ENCODE results near the gene NVL. TPM values are rescaled to one million over a fixed set of nuclear protein-coding genes. Genes with fewer than 3 reads are reported as not detected.

Gene NVL
- total RNA-seq, 1 donor from 2014 or later: 36.2 TPM

DNA sequence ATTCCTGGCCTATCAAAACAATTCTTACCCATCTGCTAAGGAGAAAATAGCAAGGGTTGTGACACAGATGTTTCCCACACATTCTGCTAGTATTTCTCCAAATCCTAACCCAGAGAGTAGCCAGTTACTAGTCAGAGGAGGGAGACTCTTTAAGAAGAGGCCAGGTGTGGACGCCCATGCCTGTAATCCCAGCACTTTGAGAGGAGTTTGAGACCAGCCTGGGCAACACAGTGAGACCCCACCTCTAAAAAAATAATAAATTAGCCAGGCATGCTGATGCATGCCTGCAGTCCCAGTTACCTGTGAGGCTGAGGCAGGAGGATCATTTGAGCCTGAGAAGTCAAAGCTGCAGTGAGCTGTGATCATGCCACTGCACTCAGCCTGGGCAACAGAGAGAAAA lies 28.6 kb downstream of the NVL start:
- Histone ChIP-seq H3K27me3 (ENCODE audit: insufficient read depth, low read length) (no peaks in the 10 kb centered on the region), H3K4me2 (ENCODE audit: low read length) (no peak overlapping the region), H3K79me2 (ENCODE audit: insufficient read depth, low read length) (no peaks in the 10 kb centered on the region), H3K4me1 (ENCODE audit: insufficient read depth, low read length) (peaks cover 15% of the 10 kb centered on the region), H3K9me3 (ENCODE audit: insufficient read depth, low read depth, low read length) (no peaks in the 10 kb centered on the region), H3K9ac (ENCODE audit: low read length) (no peak overlapping the region), H3K27ac (ENCODE audit: low read depth, low read length) (no peak overlapping the region), H3K36me3 (ENCODE audit: insufficient read depth, low read length) (peaks cover 45% of the 10 kb centered on the region), H3K4me3 (ENCODE audit: insufficient read depth, low read depth, low read length) (no peak overlapping the region), H2AFZ (ENCODE audit: low read depth, low read length) (no peak overlapping the region), H4K20me1 (ENCODE audit: insufficient read depth, low read length) (no peaks in the 10 kb centered on the region)
- Mint-ChIP-seq H3K27ac (ENCODE audit: unreplicated experiment) (no peak overlapping the region), H3K27me3 (ENCODE audit: low read depth, unreplicated experiment) (no peaks in the 10 kb centered on the region), H3K4me3 (ENCODE audit: unreplicated experiment) (no peak overlapping the region), H3K36me3 (ENCODE audit: low read depth, unreplicated experiment) (peaks cover 17% of the 10 kb centered on the region), H3K4me1 (ENCODE audit: low read depth, unreplicated experiment) (peaks cover 14% of the 10 kb centered on the region), H3K9me3 (ENCODE audit: unreplicated experiment) (no peaks in the 10 kb centered on the region)
- TF ChIP-seq, protein P1, sequence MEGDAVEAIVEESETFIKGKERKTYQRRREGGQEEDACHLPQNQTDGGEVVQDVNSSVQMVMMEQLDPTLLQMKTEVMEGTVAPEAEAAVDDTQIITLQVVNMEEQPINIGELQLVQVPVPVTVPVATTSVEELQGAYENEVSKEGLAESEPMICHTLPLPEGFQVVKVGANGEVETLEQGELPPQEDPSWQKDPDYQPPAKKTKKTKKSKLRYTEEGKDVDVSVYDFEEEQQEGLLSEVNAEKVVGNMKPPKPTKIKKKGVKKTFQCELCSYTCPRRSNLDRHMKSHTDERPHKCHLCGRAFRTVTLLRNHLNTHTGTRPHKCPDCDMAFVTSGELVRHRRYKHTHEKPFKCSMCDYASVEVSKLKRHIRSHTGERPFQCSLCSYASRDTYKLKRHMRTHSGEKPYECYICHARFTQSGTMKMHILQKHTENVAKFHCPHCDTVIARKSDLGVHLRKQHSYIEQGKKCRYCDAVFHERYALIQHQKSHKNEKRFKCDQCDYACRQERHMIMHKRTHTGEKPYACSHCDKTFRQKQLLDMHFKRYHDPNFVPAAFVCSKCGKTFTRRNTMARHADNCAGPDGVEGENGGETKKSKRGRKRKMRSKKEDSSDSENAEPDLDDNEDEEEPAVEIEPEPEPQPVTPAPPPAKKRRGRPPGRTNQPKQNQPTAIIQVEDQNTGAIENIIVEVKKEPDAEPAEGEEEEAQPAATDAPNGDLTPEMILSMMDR (IDR thresholded peaks at IDR 0.05; ENCODE audit: insufficient read depth, low read depth, low read length): no peak
- TF ChIP-seq EZH2 (IDR thresholded peaks at IDR 0.05; ENCODE audit: insufficient read depth, low read length): no peak
- DNase-seq (ENCODE audit: low read depth) (no peak), FAIRE-seq (no peak)

DNA sequence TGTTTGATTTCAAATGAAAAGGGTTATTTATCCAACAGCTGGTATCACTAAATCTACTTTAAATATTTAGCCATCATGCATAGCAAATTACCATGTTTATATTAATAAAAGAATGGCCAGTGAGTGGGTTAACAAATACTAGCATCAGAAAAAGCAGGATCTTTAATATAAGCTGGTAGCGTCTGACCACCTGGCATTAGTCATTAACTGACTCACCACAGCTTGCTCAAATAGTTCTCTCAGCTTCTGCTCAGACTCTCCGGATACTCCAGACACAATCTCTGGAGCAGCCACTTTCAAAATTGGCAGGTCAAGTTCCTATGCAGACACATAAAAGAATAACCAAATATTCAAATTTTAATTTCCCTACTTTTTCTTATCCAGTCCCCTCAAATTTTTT lies 29.6 kb downstream of the NVL start:
- Histone ChIP-seq H3K9me3 (ENCODE audit: insufficient read depth, low read depth, low read length) (no peaks in the 10 kb centered on the region), H4K20me1 (ENCODE audit: insufficient read depth, low read length) (no peaks in the 10 kb centered on the region), H3K79me2 (ENCODE audit: insufficient read depth, low read length) (no peaks in the 10 kb centered on the region), H3K27me3 (ENCODE audit: insufficient read depth, low read length) (no peaks in the 10 kb centered on the region), H3K27ac (ENCODE audit: low read depth, low read length) (peak overlapping the region; percentile 51), H2AFZ (ENCODE audit: low read depth, low read length) (no peak overlapping the region), H3K36me3 (ENCODE audit: insufficient read depth, low read length) (peaks cover 46% of the 10 kb centered on the region), H3K4me1 (ENCODE audit: insufficient read depth, low read length) (peaks cover 15% of the 10 kb centered on the region), H3K4me2 (ENCODE audit: low read length) (peak overlapping the region; percentile 25), H3K9ac (ENCODE audit: low read length) (no peak overlapping the region), H3K4me3 (ENCODE audit: insufficient read depth, low read depth, low read length) (no peak overlapping the region)
- no peak for TF ChIP-seq EZH2 (IDR thresholded peaks at IDR 0.05; ENCODE audit: insufficient read depth, low read length)
- TF ChIP-seq, protein P1 (IDR thresholded peaks at IDR 0.05; ENCODE audit: insufficient read depth, low read depth, low read length): no peak
- H3K27ac Mint-ChIP-seq (ENCODE audit: unreplicated experiment): peak overlapping the region; percentile 83
- H3K36me3 Mint-ChIP-seq (ENCODE audit: low read depth, unreplicated experiment): peaks cover 11% of the 10 kb centered on the region
- peaks cover 14% of the 10 kb centered on the region for H3K4me1 Mint-ChIP-seq (ENCODE audit: low read depth, unreplicated experiment)
- DNase-seq (ENCODE audit: low read depth): peak; percentile 90
- peak overlapping the region; percentile 27 for H3K4me3 Mint-ChIP-seq (ENCODE audit: unreplicated experiment)
- no peaks in the 10 kb centered on the region for H3K27me3 Mint-ChIP-seq (ENCODE audit: low read depth, unreplicated experiment)
- FAIRE-seq: no peak
- H3K9me3 Mint-ChIP-seq (ENCODE audit: unreplicated experiment): no peaks in the 10 kb centered on the region

DNA sequence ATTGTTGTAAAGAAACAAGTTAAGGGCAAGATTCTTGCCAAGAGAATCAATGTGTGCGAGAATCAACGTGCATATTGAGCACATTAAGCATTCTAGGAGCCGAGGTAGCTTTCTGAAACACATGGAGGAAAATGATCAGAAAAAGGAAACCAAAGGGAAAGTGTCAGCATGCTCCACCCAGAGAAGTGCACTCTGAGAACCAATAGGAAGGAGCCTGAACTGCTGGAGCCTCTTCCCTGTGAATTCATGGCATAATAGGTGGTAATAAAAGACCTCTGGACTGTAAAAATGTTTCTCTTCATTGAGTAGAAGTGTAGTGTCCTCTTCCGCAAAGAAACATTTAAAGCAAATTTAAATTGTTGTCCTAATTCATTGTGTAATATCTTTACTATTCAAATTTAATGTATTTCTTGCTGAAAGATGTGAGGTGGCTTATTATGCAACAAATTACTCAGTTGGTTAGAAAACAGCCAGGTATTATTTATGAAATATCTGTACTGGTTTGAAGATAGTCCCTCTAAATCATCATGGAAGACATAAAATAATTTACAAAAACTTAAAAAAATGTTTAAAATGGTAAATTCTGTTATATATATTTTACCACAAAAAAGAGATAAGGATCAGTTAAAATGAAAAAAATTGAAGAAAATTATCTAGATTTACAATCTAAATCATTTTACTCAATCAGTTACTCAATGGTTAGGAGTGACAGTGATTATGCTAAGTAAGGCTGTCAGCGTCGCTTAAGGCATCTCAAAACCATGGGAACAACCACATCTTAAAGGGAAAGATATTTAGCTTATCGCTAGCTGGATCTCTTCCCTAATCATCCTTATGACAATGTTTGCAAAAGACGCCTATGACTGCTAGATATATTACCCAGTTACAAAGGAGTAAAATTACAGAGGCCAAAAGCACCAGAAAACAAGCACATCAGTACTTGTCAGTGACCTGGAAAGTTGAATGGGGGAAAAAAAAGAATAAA lies 31.3 kb downstream of the NVL start:
- H3K27ac ChIP-seq (ENCODE audit: low read depth, low read length): no peak overlapping the region
- H3K9me3 ChIP-seq (ENCODE audit: insufficient read depth, low read depth, low read length): no peaks in the 10 kb centered on the region
- no peaks in the 10 kb centered on the region for H3K27me3 ChIP-seq (ENCODE audit: insufficient read depth, low read length)
- H3K36me3 ChIP-seq (ENCODE audit: insufficient read depth, low read length): peaks cover 46% of the 10 kb centered on the region
- no peak for FAIRE-seq
- H3K27me3 Mint-ChIP-seq (ENCODE audit: low read depth, unreplicated experiment): no peaks in the 10 kb centered on the region
- H3K9me3 Mint-ChIP-seq (ENCODE audit: unreplicated experiment): no peaks in the 10 kb centered on the region
- no peak for DNase-seq (ENCODE audit: low read depth)
- no peak overlapping the region for H3K4me3 Mint-ChIP-seq (ENCODE audit: unreplicated experiment)
- no peak overlapping the region for H2AFZ ChIP-seq (ENCODE audit: low read depth, low read length)
- no peaks in the 10 kb centered on the region for H3K79me2 ChIP-seq (ENCODE audit: insufficient read depth, low read length)
- H3K4me2 ChIP-seq (ENCODE audit: low read length): no peak overlapping the region
- H3K4me3 ChIP-seq (ENCODE audit: insufficient read depth, low read depth, low read length): no peak overlapping the region
- H3K4me1 ChIP-seq (ENCODE audit: insufficient read depth, low read length): peaks cover 15% of the 10 kb centered on the region
- no peak overlapping the region for H3K27ac Mint-ChIP-seq (ENCODE audit: unreplicated experiment)
- TF ChIP-seq, protein P1 (IDR thresholded peaks at IDR 0.05; ENCODE audit: insufficient read depth, low read depth, low read length): no peak
- no peak for TF ChIP-seq EZH2 (IDR thresholded peaks at IDR 0.05; ENCODE audit: insufficient read depth, low read length)
- H3K9ac ChIP-seq (ENCODE audit: low read length): no peak overlapping the region
- H3K4me1 Mint-ChIP-seq (ENCODE audit: low read depth, unreplicated experiment): peaks cover 14% of the 10 kb centered on the region
- H4K20me1 ChIP-seq (ENCODE audit: insufficient read depth, low read length): no peaks in the 10 kb centered on the region
- H3K36me3 Mint-ChIP-seq (ENCODE audit: low read depth, unreplicated experiment): peaks cover 16% of the 10 kb centered on the region

All from astrocyte (in vitro differentiated cells and primary cell).